ENCODE data around the gene ID4. TPM values are rescaled to one million over a fixed set of nuclear protein-coding genes. Genes with fewer than 3 reads are reported as not detected.
A peak's percentile ranks its signal among the peaks of the same experiment; 100 is the strongest.

ID4 gene
- total and polyA plus RNA-seq, 11 donors, result 1.5 to 29.6 (median 2.9) TPM

DNA sequence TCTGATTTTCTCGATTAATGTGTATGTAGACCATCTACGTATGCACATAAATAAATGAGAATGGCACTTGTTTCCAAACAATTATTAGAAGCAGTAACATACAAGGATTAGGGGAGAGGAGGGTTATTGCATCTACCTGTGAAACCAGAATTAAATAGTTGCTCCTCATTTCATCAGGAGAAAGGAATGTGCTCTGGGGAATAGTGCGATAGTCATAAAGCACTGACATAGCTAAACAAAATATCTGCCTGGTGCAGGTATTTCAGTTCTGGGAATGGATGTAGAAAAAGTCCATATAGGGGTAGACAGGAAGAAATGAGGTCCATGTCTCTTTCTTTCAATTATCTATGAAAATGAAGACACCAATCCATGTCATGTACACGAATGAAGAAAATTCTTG, 1.6 kb upstream of the ID4 start:
- intact Hi-C loops (cut with DNase I), result loop anchor here in 2 of 10 donors (2.0 kb wide), 1 partner anchor 31 kb away; no protein-coding TSS in a partner anchor
- ATAC-seq, result no peak
- Histone ChIP-seq H3K9me3 (no peaks in the 10 kb centered on the region), H3K27ac (no peak overlapping the region), H3K27me3 (peaks cover 0 to 49% (median 5%) of the 10 kb centered on the region in 9 donors), H3K4me3 (no peak overlapping the region), H3K36me3 (no peaks in the 10 kb centered on the region), H3K4me1 (peaks cover 0 to 19% (median 7%) of the 10 kb centered on the region in 12 donors)
- TF ChIP-seq POLR2A (IDR thresholded peaks at IDR 0.05), result no peak
- TF ChIP-seq, protein P1, sequence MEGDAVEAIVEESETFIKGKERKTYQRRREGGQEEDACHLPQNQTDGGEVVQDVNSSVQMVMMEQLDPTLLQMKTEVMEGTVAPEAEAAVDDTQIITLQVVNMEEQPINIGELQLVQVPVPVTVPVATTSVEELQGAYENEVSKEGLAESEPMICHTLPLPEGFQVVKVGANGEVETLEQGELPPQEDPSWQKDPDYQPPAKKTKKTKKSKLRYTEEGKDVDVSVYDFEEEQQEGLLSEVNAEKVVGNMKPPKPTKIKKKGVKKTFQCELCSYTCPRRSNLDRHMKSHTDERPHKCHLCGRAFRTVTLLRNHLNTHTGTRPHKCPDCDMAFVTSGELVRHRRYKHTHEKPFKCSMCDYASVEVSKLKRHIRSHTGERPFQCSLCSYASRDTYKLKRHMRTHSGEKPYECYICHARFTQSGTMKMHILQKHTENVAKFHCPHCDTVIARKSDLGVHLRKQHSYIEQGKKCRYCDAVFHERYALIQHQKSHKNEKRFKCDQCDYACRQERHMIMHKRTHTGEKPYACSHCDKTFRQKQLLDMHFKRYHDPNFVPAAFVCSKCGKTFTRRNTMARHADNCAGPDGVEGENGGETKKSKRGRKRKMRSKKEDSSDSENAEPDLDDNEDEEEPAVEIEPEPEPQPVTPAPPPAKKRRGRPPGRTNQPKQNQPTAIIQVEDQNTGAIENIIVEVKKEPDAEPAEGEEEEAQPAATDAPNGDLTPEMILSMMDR (IDR thresholded peaks at IDR 0.05), result no peak
- WGBS, 4 donors, result 88 to 95% (median 92%) methylated on average over 4 of the region's 4 CpGs
- DNase-seq, result no peak

DNA sequence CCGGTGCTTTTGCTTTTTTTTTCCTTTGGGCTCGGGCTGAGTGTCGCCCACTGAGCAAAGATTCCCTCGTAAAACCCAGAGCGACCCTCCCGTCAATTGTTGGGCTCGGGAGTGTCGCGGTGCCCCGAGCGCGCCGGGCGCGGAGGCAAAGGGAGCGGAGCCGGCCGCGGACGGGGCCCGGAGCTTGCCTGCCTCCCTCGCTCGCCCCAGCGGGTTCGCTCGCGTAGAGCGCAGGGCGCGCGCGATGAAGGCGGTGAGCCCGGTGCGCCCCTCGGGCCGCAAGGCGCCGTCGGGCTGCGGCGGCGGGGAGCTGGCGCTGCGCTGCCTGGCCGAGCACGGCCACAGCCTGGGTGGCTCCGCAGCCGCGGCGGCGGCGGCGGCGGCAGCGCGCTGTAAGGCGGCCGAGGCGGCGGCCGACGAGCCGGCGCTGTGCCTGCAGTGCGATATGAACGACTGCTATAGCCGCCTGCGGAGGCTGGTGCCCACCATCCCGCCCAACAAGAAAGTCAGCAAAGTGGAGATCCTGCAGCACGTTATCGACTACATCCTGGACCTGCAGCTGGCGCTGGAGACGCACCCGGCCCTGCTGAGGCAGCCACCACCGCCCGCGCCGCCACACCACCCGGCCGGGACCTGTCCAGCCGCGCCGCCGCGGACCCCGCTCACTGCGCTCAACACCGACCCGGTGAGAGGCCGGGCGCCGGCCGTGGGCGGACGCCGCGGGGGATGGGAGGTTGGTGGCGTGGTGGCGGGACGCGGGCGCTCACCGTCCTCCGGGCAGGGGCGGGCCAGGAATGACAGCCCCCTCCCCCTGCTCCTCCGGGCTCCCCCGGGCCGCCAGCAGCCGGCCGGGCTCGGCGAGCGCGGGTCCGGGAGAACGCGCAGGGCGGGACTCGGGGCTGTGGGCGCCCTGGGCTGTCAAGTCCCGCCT, 606 bp downstream of the ID4 start:
- Histone ChIP-seq H3K4me1 (peaks cover 0 to 19% (median 7%) of the 10 kb centered on the region in 12 donors), H3K4me3 (peak overlapping the region; percentile 57 to 84 (median 62)), H3K27me3 (peaks cover 0 to 67% (median 9%) of the 10 kb centered on the region in 9 donors), H3K27ac (peak overlapping the region; percentile 2 to 89 (median 73)), H3K36me3 (no peaks in the 10 kb centered on the region), H3K9me3 (no peaks in the 10 kb centered on the region)
- ATAC-seq (peak; percentile 4 to 48 (median 24)), DNase-seq (peak; percentile 27 to 69 (median 37))
- TF ChIP-seq, protein P1 (IDR thresholded peaks at IDR 0.05), result no peak
- TF ChIP-seq POLR2A (IDR thresholded peaks at IDR 0.05), result no peak
- intact Hi-C loops (cut with DNase I), result loop anchor here in 2 of 10 donors (2.0 kb wide), 1 partner anchor 33 kb away; no protein-coding TSS in a partner anchor
- WGBS, 4 donors, result 1% methylated on average over 46 to 122 of the region's 122 CpGs

DNA sequence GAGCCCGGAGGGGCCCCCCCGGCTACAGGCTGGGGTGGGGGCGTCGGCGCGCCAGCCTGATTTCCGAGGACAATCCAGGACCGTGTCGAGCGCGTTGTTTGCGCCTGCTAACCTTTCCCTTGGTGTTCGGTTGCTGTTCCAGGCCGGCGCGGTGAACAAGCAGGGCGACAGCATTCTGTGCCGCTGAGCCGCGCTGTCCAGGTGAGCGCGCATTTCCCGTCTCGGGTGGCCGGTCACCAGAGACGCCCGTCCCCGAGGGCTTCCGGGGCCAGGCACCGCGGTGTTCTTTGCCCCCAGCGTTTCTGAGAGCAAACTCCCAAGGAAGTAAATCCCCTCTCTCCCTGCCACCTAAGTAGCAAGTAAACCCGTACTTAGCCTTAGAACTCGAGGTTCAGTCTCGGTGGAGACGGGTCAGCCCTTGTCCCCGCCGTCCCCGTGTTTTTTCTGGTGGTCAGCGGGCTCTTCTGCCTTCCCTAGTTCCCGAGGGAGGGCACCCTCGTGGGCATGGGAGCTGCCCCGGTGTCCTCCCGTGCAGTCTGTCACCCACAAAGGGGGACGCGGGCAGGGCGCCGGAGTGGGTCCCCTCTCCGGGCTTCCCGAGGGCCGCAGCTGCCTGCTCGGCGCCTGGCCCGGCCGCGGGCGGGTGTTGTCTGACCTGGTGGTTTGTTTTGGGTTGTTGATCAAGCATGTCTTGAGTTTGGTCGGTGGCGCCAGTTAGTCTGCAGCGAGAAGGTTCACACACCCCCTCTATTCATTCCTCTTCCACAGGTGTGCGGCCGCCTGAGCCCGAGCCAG, 1.5 kb downstream of the ID4 start:
- DNase-seq, result peak; percentile 12 to 65 (median 34)
- peak in 2 of 4 donors; percentile 2 to 8 for ATAC-seq
- H3K4me3 ChIP-seq, result peak overlapping the region; percentile 57 to 84 (median 62)
- 1 to 3% (median 2%) methylated on average over 14 to 63 of the region's 63 CpGs for WGBS, 4 donors
- H3K4me1 ChIP-seq, result peaks cover 0 to 19% (median 7%) of the 10 kb centered on the region in 12 donors
- TF ChIP-seq, protein P1 (IDR thresholded peaks at IDR 0.05), result no peak
- no peak for TF ChIP-seq POLR2A (IDR thresholded peaks at IDR 0.05)
- H3K27me3 ChIP-seq, result peaks cover 0 to 67% (median 9%) of the 10 kb centered on the region in 9 donors
- intact Hi-C loops (cut with DNase I), result no loop called here
- peak overlapping the region in 10 of 12 donors; percentile 2 to 89 (median 68) for H3K27ac ChIP-seq
- no peaks in the 10 kb centered on the region for H3K36me3 ChIP-seq
- no peaks in the 10 kb centered on the region for H3K9me3 ChIP-seq

All from heart left ventricle (tissue), 16 donors.